ACC112 (cell line): ENCODE measurements around the gene OSR1.

Experiments used
- H2AFZ ChIP-seq: fragments of 200-600 bp; sonication (generic); one replicate; pipeline ENCODE4 v1.6.0; 2017; ENCODE audit warnings: antibody characterized with exemption, low read length; ENCODE audit not compliant: unreplicated experiment
- H3K27ac ChIP-seq: fragments of 200-600 bp; sonication (generic); 2 replicates; pipeline ENCODE4 v1.5.1; 2014; ENCODE audit warnings: low read depth, mild to moderate bottlenecking, antibody characterized with exemption, low read length, moderate library complexity
- H3K27me3 ChIP-seq: fragments of 200-600 bp; sonication (generic); 2 replicates; pipeline ENCODE4 v1.6.1; 2014; ENCODE audit warnings: mild to moderate bottlenecking, antibody characterized with exemption, low read length, moderate library complexity, mixed read lengths; ENCODE audit not compliant: insufficient read depth
- H3K36me3 ChIP-seq: fragments of 200-600 bp; sonication (generic); 2 replicates; pipeline ENCODE4 v1.6.1; 2016; ENCODE audit warnings: mild to moderate bottlenecking, antibody characterized with exemption, low read length, moderate library complexity, mixed read lengths; ENCODE audit not compliant: insufficient read depth
- H3K4me1 ChIP-seq: fragments of 200-600 bp; sonication (generic); one replicate; pipeline ENCODE4 v1.6.1; 2016; ENCODE audit warnings: low read length, mixed read lengths; ENCODE audit not compliant: insufficient read depth, unreplicated experiment, control insufficient read depth
- H3K4me3 ChIP-seq: fragments of 200-600 bp; sonication (generic); 2 replicates; pipeline ENCODE4 v1.5.1; 2014; ENCODE audit warnings: mild to moderate bottlenecking, low read depth, low read length
- H3K79me2 ChIP-seq: fragments of 200-600 bp; sonication (generic); one replicate; pipeline ENCODE4 v1.6.0; 2016; ENCODE audit warnings: low read length; ENCODE audit not compliant: control insufficient read depth, unreplicated experiment, insufficient read depth

The OSR1 gene

DNA sequence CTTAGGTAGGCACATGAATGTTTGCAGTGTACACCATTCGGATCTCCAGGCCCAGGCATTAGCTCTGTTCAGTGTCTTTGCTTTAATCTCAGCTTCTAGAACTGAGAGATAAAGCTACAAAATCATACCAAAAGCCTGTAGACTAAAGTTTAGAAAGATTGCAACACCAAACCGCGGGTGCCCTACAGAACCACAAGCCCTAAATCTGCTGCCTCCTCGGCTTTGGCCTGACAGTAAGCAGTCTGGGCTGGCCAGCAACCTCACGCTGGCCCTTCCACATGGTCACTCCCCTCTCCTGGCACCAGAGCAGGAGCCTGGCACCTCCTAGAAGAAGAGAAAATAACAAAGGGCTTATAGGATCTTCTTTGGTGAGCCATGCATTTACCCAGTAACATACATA, 8.9 kb upstream of the OSR1 start:
- H3K36me3 ChIP-seq: no peaks in the 10 kb centered on the region
- H3K79me2 ChIP-seq: no peaks in the 10 kb centered on the region
- H2AFZ ChIP-seq: no peak overlapping the region
- H3K4me3 ChIP-seq: no peak overlapping the region
- no peaks in the 10 kb centered on the region for H3K27me3 ChIP-seq
- no peaks in the 10 kb centered on the region for H3K4me1 ChIP-seq
- H3K27ac ChIP-seq: no peak overlapping the region

DNA sequence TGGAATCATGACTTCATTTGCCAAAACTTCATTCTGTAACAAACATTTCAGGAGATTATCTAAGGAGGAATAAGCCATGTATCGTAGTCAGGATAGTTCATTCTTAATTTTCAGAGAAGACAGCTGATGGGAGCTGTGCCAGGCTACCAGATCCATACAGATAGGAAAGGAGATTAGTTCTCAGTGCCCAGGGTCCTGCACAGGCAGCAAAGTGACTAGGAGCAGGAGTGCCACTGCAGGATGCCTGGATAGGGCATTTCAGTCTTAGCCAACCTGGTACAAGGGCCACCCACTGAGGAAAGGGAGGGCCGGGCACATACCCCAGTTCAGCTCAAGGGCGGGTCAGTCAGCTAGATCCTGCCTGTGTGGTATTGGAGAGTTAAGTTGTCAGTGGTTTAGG, 6.7 kb upstream of the OSR1 start:
- H3K27me3 ChIP-seq: no peaks in the 10 kb centered on the region
- no peak overlapping the region for H3K4me3 ChIP-seq
- no peak overlapping the region for H3K27ac ChIP-seq
- no peaks in the 10 kb centered on the region for H3K4me1 ChIP-seq
- H2AFZ ChIP-seq: no peak overlapping the region
- no peaks in the 10 kb centered on the region for H3K36me3 ChIP-seq
- no peaks in the 10 kb centered on the region for H3K79me2 ChIP-seq

DNA sequence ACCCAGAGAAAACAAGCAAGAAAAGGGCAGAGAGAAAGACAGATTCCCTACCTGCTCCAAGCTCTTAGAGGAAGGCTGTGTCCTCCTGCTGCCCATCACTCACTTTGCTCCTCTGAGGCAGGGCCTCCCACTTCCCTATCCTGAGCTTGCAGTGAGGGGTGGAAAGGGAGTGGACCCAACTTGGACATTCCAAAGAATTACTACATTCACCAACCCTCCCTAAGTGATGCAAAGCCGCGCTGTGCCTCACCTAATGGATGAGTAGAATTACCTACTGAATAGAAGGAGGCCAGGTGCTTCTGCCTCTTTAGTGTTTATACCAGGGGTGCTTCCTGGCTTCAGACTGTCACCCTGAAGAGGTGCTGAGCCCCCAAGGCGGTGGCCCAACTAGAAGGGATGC, 5.6 kb upstream of the OSR1 start:
- peaks cover 4% of the 10 kb centered on the region for H3K4me1 ChIP-seq
- H3K79me2 ChIP-seq: no peaks in the 10 kb centered on the region
- H2AFZ ChIP-seq: peak overlapping the region; percentile 99
- peak overlapping the region; percentile 80 for H3K4me3 ChIP-seq
- no peaks in the 10 kb centered on the region for H3K27me3 ChIP-seq
- no peaks in the 10 kb centered on the region for H3K36me3 ChIP-seq
- H3K27ac ChIP-seq: no peak overlapping the region

DNA sequence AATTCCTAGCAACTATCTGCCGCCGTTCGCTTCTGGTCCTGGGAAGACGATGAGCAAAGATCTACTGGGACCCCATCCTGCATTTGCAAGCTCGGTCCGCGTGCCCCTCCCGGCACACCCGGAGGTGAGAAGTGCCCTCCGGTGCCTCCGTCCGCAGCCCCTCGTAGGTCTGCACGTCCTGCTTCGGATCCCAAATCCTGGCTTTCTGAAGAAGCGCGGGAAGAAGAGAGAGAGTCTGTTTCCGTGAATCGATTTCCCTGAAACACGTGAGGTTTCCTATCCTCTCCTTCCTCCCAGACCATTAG, 5.0 kb upstream of the OSR1 start:
- H3K27me3 ChIP-seq: no peaks in the 10 kb centered on the region
- peak overlapping the region; percentile 80 for H3K4me3 ChIP-seq
- H3K27ac ChIP-seq: peak overlapping the region; percentile 21; the same call in 1 of the 2 replicates
- no peaks in the 10 kb centered on the region for H3K79me2 ChIP-seq
- peaks cover 7% of the 10 kb centered on the region for H3K4me1 ChIP-seq
- H2AFZ ChIP-seq: peak overlapping the region; percentile 99
- H3K36me3 ChIP-seq: no peaks in the 10 kb centered on the region

DNA sequence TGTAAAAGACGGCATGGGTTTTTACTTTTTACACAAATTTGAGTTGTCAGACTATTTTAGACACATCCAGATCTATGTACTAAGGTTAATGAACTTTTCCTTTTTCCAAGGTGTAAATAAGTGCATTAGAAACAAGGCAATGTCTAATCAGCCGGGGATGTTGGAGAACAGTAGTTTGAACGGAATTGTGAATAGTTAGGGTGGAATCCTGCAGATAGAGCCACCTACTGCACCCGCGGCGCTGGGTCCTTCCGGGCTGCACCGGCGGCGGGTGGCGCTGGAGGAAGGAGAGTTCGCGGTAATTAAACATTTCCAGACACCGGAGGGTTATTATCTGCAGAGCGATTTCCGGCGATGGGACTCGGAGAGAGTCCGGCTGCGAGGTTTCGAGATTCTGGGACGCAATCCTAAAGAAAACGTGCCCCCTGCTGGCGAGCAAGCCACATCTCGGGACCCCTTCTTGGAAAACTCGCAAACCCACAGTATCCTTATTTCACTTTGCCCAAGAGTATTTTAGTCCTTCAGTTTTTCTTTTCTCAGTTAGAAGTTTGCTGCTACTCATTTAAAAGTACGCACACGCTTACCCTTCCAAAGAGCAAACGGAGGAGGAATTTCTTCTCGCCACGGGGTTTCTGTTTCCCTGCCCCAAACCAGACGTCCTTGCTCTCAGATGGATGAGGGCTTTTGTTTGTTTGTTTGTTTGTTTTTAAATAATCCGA, 4.5 kb upstream of the OSR1 start:
- Histone ChIP-seq H3K27me3 (no peaks in the 10 kb centered on the region), H3K4me1 (peaks cover 7% of the 10 kb centered on the region), H2AFZ (peak overlapping the region; percentile 99), H3K4me3 (peak overlapping the region; percentile 80), H3K36me3 (no peaks in the 10 kb centered on the region), H3K27ac (peak overlapping the region; percentile 21), H3K79me2 (peaks cover 5% of the 10 kb centered on the region)

DNA sequence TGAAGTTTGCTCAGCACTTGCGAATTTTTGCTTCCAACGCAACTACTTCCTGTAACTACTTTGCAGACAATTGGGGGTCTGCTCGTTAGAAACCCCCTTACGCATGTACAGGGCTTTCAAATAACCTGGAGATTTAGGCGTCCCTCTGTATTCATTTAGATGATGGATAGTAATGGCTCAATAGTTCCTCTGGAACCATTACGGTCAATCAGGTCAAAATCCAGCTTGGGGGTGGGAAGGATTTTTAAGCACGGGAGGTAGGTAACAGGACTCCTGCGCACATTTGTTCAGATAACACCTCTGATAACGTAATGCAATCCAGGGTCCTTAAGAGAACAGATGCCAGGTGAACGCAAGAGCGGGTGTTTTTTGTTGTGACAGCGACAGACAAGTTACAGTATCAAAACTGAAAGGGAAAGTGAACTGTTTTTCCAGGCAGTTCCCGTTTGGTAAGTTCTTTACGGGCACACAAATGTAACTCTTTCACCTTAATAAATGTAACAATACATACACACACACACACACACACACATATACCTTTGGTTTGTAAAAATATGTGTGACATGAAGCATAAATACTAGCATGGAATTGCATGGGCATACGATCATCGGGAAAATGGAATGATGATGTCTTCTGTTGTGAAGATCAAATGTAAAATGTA, 3.8 kb upstream of the OSR1 start:
- peaks cover 7% of the 10 kb centered on the region for H3K4me1 ChIP-seq
- no peaks in the 10 kb centered on the region for H3K27me3 ChIP-seq
- H2AFZ ChIP-seq: peak overlapping the region; percentile 71
- H3K79me2 ChIP-seq: peaks cover 11% of the 10 kb centered on the region
- peak overlapping the region; percentile 80 for H3K4me3 ChIP-seq
- peak overlapping the region; percentile 20 for H3K27ac ChIP-seq
- H3K36me3 ChIP-seq: no peaks in the 10 kb centered on the region

DNA sequence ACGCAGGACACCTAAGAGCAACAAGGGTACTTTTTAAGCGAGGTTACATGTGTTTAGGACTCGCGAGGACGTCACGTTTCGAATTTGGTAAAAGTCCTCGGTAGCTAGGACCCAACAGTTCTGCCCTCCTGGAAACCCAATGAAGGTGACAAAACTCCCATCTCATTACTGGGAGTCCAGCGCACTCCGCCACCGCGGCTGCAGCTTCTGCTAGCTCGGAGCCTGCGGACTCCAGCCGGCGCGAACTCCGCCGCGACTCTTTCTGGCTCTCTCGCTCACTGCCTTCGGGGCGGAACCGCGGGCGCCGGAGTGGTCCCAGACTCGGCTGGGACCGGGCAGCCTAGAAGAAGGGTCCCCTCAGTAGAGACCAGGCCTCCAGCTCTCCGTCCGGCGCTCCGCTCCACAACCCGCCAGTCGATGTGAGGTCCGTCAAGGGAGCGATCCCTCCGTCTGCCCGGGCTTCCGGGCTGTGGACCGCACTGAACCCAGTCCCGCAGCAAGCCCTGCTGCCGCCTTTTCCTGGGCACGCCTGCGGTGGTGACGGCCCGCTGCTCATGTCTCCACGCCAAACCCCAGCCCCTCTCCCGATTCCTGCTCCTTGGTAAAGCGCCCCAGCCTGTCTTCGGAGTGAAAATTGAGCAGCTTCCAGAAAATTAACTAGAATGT, 3.0 kb upstream of the OSR1 start:
- Histone ChIP-seq H2AFZ (peak overlapping the region; percentile 71), H3K27ac (no peak overlapping the region), H3K36me3 (no peaks in the 10 kb centered on the region), H3K4me3 (peak overlapping the region; percentile 80), H3K4me1 (peaks cover 7% of the 10 kb centered on the region), H3K27me3 (no peaks in the 10 kb centered on the region), H3K79me2 (peaks cover 19% of the 10 kb centered on the region)

DNA sequence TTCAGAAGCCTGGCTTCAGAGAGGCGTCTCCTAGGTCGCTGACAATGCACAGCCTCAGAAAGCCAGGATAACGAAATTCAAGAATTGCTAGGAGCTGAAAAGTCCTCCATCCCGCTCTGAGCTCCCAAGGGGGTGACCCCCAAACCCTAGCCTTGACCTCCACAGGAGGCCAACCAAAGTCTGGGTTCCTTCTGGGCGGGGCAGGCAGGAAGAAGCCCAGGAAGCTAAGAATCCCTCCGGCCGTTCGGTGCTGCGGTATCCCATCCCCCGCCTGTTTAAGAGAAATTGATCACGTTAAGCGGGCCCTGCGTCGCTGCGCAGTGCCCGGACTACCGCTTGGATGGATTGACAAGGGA, 2.5 kb upstream of the OSR1 start:
- no peak overlapping the region for H3K27ac ChIP-seq
- H3K27me3 ChIP-seq: no peaks in the 10 kb centered on the region
- H3K36me3 ChIP-seq: no peaks in the 10 kb centered on the region
- H3K4me3 ChIP-seq: peak overlapping the region; percentile 80
- H3K4me1 ChIP-seq: peaks cover 7% of the 10 kb centered on the region
- H3K79me2 ChIP-seq: peaks cover 24% of the 10 kb centered on the region
- peak overlapping the region; percentile 71 for H2AFZ ChIP-seq

DNA sequence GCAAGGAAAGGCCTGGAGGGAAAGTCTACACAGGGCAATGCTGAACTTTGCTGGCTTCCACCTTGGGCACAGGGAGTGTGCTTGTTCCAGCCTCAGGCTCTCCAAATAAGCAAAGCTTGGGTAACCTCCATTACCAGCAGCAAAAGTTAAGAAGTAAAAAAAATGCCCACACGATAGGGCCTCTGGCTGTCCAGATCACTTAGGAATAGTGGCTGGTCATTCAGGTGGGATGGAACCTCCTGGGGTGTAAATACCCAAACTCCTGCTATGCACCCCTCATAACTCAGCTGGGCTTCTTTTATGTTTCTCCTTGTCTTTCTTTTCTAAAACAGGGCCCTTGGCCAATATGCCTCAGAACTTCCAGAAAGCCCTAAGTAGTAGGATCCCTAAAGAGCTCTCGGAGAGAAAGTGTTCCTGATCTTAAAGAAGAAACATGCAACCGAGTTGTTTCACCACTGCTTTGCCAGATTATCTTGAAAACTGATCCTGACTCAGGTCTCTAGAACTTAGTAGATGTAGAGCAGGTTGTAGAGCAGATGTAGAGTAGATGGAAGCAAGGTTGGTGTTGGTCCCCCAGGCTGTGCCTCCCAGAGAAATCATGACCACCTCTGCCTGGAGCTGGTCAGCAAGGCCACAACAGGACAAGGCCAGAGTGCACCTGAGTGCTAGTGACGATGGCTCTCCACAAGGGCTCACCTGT, 2.0 kb upstream of the OSR1 start:
- Histone ChIP-seq H2AFZ (no peak overlapping the region), H3K27me3 (no peaks in the 10 kb centered on the region), H3K27ac (no peak overlapping the region), H3K4me1 (peaks cover 10% of the 10 kb centered on the region), H3K4me3 (peak overlapping the region; percentile 80; the same call in 1 of the 2 replicates), H3K79me2 (peaks cover 30% of the 10 kb centered on the region), H3K36me3 (no peaks in the 10 kb centered on the region)

DNA sequence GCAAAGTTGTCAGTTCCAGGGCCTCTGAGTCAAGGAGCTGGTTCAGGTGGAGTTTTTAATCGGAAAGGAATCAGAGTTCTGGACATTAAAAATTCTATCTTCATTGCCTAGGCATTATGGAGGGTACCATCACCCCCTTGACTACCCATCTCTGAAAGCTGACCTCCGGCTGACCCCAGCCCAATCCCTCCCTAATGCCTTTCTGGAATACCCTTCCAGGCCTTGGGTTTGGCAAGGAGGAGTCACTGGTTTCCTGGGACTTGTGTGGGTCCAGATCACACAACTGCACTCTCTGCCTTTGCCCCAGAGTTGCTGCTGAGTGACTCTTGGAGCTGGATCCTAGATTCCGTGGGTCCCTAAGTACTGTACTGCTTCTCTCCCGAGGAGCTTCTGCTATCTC, 1.0 kb upstream of the OSR1 start:
- H2AFZ ChIP-seq: peak overlapping the region; percentile 78
- H3K36me3 ChIP-seq: no peaks in the 10 kb centered on the region
- H3K79me2 ChIP-seq: peaks cover 39% of the 10 kb centered on the region
- no peaks in the 10 kb centered on the region for H3K27me3 ChIP-seq
- H3K27ac ChIP-seq: no peak overlapping the region
- peaks cover 20% of the 10 kb centered on the region for H3K4me1 ChIP-seq
- peak overlapping the region; percentile 95 for H3K4me3 ChIP-seq
